Measurements from ENCODE around the gene BCL7A. TPM values are rescaled to one million over a fixed set of nuclear protein-coding genes. Genes with fewer than 3 reads are reported as not detected.

The BCL7A gene
- total and polyA plus RNA-seq, 10 of the 15 experiments (the other 5 are each of a cell fraction or from before 2014, with no cell fraction given) = 0.37 to 17.2 (median 11.7) TPM

DNA sequence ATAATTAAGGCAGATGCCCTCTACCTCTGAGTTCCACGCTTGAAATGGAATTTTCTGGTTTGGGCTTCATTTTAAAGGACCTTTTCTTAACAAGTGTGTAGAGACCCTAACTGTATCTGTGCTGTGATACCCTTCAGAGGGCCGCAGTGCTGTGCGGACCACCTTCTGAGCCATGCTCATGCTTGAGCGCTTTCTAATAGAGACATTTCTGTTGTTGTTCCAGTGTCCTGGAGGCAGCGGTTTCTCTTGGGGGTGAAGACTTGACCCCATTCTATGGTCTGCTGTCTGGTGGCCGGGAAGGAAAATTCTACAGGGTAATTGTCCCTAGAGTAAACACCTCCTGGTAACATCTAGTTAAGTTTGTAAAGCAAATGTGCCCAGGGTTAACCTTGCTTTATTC is 46.7 kb upstream of the BCL7A start:
- ATAC-seq (no peak), FAIRE-seq (no peak), DNase-seq (ENCODE audit: low read depth, low spot score) (no peak)
- no TSS peak for BruUV-seq (replicated peaks)
- Histone ChIP-seq H3K27ac (ENCODE audit: control insufficient read depth, insufficient read depth) (no peak overlapping the region), H3K4me1 (ENCODE audit: control insufficient read depth, insufficient read depth, low read length) (peaks cover 9% of the 10 kb centered on the region), H3K79me2 (ENCODE audit: control insufficient read depth, insufficient read depth, low read length) (no peaks in the 10 kb centered on the region), H3K36me3 (ENCODE audit: control insufficient read depth in 2 of 2, insufficient read depth in 2 of 2, low read length in 1 of 2) (no peaks in the 10 kb centered on the region), H3K4me3 (no peak overlapping the region), H3K4me2 (ENCODE audit: control insufficient read depth, insufficient read depth) (no peak overlapping the region), H3K27me3 (replicated peaks in 1 of 2; ENCODE audit: control insufficient read depth in 2 of 2, insufficient read depth in 2 of 2, low read length in 1 of 2) (no peaks in the 10 kb centered on the region; a peak in 1 of 4 replicates), H2AFZ (ENCODE audit: control insufficient read depth, low read depth, low read length) (no peak overlapping the region), H3K9ac (ENCODE audit: control insufficient read depth, insufficient read depth, low read length) (no peak overlapping the region), H3K9me3 (replicated peaks; ENCODE audit: control insufficient read depth, insufficient read depth, low read length) (peaks cover 8% of the 10 kb centered on the region; the same call in 2 of the 3 replicates), H4K20me1 (ENCODE audit: control insufficient read depth, insufficient read depth) (no peaks in the 10 kb centered on the region)
- RAD21 ChIA-PET (ENCODE audit: unreplicated experiment) = no interaction called here
- POLR2A ChIA-PET = no interaction called here
- 71% methylated on average over 6 of the region's 6 CpGs for WGBS (ENCODE audit: insufficient coverage, insufficient replicate concordance, low lambda C conversion rate, missing lambda C conversion rate)
- intact Hi-C loops (cut with micrococcal nuclease; ENCODE audit: unreplicated experiment) = no loop called here
- CTCF ChIA-PET = interaction anchor here (0.6 kb wide), 1 partner anchor 142 kb away, joined by 3 read pairs; no protein-coding TSS in a partner anchor
- SMC1A ChIA-PET (ENCODE audit: uncharacterized antibody, unreplicated experiment) = no interaction called here
- in situ Hi-C loops (cut with MboI) = no loop called here
- TF ChIP-seq, protein P1, sequence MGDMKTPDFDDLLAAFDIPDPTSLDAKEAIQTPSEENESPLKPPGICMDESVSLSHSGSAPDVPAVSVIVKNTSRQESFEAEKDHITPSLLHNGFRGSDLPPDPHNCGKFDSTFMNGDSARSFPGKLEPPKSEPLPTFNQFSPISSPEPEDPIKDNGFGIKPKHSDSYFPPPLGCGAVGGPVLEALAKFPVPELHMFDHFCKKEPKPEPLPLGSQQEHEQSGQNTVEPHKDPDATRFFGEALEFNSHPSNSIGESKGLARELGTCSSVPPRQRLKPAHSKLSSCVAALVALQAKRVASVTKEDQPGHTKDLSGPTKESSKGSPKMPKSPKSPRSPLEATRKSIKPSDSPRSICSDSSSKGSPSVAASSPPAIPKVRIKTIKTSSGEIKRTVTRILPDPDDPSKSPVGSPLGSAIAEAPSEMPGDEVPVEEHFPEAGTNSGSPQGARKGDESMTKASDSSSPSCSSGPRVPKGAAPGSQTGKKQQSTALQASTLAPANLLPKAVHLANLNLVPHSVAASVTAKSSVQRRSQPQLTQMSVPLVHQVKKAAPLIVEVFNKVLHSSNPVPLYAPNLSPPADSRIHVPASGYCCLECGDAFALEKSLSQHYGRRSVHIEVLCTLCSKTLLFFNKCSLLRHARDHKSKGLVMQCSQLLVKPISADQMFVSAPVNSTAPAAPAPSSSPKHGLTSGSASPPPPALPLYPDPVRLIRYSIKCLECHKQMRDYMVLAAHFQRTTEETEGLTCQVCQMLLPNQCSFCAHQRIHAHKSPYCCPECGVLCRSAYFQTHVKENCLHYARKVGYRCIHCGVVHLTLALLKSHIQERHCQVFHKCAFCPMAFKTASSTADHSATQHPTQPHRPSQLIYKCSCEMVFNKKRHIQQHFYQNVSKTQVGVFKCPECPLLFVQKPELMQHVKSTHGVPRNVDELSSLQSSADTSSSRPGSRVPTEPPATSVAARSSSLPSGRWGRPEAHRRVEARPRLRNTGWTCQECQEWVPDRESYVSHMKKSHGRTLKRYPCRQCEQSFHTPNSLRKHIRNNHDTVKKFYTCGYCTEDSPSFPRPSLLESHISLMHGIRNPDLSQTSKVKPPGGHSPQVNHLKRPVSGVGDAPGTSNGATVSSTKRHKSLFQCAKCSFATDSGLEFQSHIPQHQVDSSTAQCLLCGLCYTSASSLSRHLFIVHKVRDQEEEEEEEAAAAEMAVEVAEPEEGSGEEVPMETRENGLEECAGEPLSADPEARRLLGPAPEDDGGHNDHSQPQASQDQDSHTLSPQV (IDR thresholded peaks at IDR 0.05) = no peak
- TF ChIP-seq EZH2 (IDR thresholded peaks at IDR 0.05; ENCODE audit: borderline replicate concordance, control insufficient read depth, low read depth, low read length) (no peak), ZNF622 (IDR thresholded peaks at IDR 0.05) (no peak), PRDM15 (CRISPR knock-in tag; IDR thresholded peaks at IDR 0.05) (no peak), MTA3 (IDR thresholded peaks at IDR 0.05; ENCODE audit: borderline replicate concordance, low read length) (no peak), IRF4 (IDR thresholded peaks at IDR 0.05; ENCODE audit: low read depth, low read length) (no peak), NRF1 (conservative IDR thresholded peaks at IDR 0.05; ENCODE audit: low read depth, low read length) (no peak), SMAD5 (IDR thresholded peaks at IDR 0.05; ENCODE audit: low read depth) (no peak), ATF3 (IDR thresholded peaks at IDR 0.05; ENCODE audit: borderline replicate concordance, extremely low read depth, low read depth, low read length) (no peak)
- TF ChIP-seq, protein P2, sequence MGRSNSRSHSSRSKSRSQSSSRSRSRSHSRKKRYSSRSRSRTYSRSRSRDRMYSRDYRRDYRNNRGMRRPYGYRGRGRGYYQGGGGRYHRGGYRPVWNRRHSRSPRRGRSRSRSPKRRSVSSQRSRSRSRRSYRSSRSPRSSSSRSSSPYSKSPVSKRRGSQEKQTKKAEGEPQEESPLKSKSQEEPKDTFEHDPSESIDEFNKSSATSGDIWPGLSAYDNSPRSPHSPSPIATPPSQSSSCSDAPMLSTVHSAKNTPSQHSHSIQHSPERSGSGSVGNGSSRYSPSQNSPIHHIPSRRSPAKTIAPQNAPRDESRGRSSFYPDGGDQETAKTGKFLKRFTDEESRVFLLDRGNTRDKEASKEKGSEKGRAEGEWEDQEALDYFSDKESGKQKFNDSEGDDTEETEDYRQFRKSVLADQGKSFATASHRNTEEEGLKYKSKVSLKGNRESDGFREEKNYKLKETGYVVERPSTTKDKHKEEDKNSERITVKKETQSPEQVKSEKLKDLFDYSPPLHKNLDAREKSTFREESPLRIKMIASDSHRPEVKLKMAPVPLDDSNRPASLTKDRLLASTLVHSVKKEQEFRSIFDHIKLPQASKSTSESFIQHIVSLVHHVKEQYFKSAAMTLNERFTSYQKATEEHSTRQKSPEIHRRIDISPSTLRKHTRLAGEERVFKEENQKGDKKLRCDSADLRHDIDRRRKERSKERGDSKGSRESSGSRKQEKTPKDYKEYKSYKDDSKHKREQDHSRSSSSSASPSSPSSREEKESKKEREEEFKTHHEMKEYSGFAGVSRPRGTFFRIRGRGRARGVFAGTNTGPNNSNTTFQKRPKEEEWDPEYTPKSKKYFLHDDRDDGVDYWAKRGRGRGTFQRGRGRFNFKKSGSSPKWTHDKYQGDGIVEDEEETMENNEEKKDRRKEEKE (IDR thresholded peaks at IDR 0.05) = no peak
- TF ChIP-seq, protein P3, sequence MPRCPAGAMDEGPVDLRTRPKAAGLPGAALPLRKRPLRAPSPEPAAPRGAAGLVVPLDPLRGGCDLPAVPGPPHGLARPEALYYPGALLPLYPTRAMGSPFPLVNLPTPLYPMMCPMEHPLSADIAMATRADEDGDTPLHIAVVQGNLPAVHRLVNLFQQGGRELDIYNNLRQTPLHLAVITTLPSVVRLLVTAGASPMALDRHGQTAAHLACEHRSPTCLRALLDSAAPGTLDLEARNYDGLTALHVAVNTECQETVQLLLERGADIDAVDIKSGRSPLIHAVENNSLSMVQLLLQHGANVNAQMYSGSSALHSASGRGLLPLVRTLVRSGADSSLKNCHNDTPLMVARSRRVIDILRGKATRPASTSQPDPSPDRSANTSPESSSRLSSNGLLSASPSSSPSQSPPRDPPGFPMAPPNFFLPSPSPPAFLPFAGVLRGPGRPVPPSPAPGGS (IDR thresholded peaks at IDR 0.05; ENCODE audit: borderline replicate concordance, insufficient read depth, low read depth, low read length, poor library complexity, severe bottlenecking) = no peak

Measured in GM12878 (cell line).